HG03442 (cell line): ENCODE results near the gene HPRT1.

Experiments
- ATAC-seq: cut with Tn5 transposase; IDR thresholded peaks from one replicate; pipeline ENCODE4 v1.9.1; 2021; ENCODE audit warnings: mild to moderate bottlenecking, moderate library complexity; ENCODE audit not compliant: unreplicated experiment

The HPRT1 gene

DNA sequence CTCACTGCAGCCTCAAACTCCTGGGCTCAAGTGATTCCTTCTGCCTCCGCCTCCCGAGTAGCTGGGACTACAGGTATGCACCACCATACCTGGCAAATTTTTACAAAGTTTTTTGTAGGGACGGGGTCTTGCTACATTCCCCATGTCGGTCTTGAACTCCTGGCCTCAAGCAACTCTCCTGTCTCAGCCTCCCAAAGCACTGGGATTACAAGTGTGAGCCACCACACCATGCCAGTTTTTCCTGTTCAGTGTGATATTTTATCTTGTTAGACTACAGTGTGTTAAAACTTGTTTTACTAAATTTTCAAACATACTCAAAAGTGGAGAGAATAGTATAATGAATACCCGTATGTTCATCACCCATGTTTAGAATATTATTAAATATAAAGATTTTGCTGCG is 12.1 kb downstream of the HPRT1 start:
- no peak for ATAC-seq

DNA sequence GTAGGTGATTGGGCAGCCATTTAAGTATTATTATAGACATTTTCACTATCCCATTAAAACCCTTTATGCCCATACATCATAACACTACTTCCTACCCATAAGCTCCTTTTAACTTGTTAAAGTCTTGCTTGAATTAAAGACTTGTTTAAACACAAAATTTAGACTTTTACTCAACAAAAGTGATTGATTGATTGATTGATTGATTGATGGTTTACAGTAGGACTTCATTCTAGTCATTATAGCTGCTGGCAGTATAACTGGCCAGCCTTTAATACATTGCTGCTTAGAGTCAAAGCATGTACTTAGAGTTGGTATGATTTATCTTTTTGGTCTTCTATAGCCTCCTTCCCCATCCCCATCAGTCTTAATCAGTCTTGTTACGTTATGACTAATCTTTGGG is 16.3 kb downstream of the HPRT1 start:
- ATAC-seq, result no peak

DNA sequence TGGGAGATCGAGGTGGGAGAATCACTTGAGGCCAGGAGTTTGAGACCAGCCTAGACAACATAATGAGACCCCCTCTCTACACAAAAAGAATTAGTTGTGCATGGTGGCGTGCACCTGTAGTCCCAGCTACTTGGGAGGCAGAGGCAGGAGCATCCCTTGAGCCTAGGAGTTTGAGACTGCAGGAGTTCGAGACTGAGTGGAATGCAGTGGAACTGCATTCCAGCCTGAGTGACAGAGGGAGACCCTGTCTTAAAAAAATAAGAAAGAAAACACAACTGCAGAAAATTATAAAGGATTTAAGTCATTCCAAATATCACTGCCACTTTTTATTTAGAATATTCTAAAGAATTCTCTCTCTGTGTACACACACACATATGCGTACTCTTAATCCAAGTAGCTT is 18.4 kb downstream of the HPRT1 start:
- ATAC-seq, result no peak

DNA sequence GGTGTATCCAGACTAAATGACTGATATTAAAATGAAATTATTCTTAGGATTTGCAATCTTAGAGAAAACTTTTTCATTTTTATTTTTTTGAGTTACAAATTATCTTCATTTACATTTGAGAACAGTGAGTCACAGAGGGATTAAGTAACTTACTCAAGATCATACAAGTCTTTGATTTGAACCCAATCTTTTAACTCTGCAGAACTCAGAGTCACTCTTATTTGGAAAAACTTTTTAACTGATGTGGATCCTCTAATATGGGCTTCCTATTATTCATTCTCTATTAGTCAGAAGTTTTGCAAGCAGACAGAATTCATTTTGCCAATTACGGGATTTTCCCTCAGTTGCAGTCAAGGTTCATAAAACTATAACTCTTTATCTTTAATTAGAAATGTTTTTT is 20.1 kb downstream of the HPRT1 start:
- ATAC-seq, result no peak

DNA sequence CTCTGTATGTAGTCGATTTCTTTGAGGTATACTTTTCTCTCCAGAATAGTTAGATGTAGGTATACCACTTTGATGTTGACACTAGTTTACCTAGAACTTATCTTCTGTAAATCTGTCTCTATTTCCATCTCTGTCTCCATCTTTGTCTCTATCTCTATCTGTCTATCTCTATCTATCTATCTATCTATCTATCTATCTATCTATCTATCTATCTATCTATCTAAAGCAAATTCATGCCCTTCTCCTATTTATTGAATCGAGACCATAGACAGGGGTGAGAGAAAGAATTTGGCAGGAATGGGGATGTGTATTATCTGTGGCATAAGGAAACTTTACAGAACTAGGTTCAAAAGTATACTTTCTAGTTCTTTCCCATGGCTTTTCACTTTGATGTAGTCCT is 21.4 kb downstream of the HPRT1 start:
- ATAC-seq, result no peak

DNA sequence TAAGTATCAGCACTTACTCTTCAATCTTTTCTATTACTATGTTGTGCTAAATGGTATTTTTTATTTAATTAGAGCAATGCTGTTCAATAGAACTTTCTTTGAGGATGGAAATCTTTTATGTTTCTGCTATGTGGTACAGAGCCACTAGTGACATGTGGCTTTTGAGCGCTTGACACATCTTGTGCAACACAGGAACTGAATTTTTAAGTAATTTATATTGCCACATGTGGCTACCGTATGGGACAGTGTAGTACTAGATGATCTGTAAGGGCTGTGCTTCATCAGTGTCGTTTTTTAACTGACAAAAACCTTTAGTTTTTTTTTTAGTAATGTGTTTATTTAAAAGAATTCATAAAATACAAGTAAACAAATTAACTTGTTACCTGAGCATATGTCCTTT is 22.4 kb downstream of the HPRT1 start:
- no peak for ATAC-seq

DNA sequence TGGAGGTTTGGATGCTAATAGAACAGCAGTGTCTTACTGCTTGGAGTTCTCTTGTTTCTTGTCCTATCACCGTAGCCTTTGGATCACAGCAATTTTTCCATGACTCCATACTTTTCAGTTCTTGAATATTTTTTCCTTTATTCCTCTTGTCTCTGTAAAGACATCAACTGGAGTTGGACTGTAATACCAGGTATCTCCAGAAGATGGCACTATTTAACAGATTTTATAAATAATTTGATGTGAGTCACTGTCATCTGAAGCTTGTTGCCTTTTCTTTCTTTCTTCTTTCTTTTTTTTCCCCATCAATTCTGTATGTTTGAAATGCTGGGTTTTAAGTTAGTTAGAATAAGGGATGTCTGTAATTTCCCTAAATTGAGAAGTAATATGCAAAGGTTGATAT is 24.1 kb downstream of the HPRT1 start:
- ATAC-seq, result no peak

DNA sequence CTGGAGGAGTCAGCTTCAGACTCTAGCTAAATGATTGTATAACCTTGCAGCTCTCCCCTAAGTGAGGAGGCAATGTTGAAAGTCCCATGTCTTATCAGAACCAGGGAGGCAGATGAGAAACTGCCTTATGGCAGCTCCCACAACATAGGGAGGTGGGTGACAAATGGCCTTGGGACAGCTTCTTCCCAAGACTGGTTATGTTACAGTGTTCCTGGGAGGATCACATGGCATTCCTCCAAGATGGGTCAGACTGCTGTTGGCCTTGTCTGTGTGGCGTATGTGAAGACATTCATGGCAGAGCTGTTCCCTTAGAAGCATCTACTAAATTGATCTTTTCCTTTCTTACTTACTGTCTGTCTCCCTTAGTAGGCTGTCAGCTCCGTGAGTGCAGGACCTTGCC is 42.0 kb downstream of the HPRT1 start:
- no peak for ATAC-seq

DNA sequence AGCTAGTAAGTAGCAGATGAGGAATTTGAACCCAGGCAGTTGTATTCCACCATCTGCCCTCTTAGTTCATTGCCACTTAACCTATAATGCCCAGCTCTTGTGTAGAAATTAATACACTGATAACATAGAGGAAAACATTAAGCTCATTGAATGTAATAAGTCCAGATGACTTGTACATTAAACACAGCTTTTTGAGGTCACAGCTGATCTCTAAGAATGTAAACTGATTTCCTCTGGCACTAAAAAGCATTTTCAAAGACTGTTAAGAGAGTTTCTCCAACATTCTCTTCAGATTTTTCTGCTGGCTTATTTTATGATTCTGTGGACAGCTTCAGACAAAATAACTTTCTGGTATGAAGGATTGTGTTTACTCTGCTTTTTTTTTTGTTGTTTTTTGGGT is 42.7 kb downstream of the HPRT1 start:
- ATAC-seq, result no peak

DNA sequence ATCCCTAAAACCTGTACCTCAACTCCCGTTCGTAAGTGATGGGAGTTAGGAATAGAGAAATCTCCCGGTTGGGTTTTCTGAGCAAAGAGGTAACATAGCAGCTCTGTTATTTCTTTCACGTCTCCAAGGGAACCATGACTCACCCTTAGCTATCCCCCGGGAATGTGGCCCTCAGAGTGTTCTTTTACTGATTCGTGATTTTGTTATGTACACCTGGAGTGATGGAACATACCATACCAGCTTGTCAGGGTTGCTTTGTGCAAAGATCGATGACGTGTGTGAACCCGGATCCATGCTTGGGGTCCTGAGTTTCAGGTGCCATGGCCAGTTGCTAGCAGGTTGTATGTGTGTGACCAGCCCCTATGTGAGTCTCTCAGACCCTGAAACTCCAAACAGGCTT is 52.6 kb downstream of the HPRT1 start:
- no peak for ATAC-seq

DNA sequence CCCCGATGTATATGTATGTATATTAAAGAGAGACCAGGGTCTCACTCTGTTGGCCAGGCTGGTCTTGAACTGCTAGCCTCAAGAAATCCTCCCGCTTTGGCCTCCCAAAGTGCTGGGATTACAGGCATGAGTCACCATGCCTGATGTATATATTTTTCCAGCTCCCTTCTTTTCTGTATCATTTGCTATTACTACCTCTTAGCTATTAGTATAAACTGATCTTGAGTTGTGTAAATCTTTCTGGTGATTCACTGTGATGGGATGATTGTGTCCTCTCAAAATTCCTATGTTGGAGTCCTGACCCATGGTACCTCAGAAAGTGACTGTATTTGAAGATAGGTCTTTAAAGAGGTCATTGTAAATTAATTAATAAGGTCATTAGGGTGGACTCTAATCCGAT is 53.1 kb downstream of the HPRT1 start:
- ATAC-seq, result no peak

DNA sequence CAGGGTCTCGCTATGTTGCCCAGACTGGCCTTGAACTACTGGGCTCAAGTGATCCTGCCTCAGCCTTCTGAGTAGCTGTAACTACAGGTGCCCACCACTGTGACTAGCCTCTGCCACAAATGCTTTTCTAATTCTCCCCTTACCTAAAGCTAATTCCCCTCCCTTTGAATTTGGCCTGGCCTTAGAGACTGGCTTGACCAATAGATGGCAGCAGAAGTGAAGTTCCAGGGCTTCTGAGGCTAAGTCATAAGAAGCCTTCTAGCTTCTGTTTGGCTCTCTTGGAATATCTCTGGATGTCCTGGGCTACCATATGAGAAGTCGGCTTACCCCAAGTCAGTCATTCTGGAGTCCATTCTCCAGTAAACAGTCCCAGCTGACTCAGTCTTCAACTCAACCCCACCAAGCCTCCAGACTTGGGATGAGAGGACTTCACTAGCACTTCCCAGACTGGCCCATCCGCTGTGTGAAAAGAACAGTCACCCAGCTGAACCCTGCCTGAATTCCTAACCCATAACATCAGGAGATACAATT is 61.0 kb downstream of the HPRT1 start:
- ATAC-seq, result no peak

DNA sequence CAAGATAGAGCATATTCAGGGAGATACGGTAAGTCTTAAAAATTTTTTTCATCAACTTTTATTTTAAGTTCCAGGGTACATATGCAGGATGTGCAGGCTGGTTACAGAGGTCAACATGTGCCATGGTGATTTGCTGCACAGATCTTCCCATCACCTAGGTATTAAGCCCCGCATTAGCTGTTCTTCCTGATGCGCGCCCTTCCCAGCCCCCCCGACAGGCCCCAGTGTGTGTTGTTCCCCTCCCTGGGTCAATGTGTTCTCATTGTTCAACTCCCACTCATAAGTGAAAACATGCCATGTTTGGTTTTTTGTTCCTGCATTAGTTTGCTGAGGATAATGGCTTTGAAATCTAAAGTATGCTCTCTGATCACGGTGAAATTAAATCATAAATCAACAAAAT is 64.2 kb downstream of the HPRT1 start:
- ATAC-seq, result no peak

DNA sequence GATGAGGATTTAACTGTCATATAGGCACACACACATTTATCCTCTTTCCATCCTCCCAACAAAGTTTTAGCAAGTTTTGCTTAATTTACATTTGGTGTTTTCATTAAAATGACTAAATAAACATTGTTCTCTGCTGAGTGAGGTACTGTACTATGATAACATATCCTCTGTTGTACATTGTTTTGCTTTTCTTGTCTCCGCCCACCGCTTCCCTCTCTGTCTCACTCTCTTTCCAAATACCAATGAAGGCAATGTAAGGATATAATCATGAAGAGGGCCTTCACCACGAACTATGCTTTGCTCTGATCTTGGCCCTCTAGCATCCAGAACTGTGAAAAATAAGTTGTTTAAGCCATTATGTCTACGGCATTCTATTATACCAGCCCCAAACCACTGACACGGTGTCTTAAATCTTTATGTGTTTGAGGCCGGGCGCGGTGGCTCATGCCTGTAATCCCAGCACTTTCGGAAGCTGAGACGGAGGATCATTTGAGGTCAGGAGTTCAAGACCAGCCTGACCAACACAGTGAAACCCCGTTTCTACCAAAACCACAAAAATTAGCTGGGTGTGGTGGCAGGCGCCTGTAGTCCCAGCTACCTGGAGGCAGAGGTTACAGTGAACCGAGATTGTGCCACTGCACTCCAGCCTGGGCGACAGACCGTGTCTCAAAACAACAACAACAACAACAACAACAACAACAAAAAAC is 65.3 kb downstream of the HPRT1 start:
- ATAC-seq, result no peak

DNA sequence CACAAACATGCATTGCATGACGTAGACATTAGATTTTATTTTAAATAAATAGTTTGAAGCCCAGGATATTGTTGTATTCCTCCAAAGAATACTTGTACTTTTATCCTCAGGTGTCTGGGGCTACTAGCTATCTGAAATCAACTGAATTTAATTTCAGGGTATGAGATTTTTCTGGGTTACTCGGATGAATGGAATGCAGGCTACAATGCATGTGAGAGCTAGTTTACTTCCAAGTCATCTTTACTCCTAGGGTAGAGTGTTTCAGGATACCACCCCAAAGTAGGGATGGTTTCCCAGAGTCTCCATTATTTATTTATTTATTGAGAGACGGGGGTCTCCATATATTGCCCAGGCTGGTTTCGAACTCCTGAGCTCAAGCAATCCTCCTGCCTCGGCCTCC is 66.4 kb downstream of the HPRT1 start:
- ATAC-seq, result no peak

DNA sequence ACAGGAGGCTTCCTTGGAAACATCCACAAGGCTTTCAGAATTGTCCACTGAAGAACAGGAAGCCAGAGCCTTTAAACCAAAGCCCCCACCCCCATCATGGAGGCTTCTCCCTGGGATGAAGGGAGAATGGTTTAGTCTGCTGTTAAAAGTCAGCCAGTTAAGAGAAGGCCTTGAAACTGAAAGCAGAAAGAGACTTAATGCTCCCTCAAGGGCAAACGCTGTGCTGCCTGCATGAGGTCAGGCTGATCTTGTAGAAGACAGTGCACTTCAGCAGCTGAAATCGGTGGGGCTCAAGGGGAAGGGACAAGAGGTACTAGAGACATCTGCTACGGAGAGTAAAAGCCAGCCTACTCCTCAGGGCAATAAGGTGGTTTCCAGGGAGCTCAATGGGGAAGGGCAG is 69.0 kb downstream of the HPRT1 start:
- ATAC-seq, result peak; percentile 45

DNA sequence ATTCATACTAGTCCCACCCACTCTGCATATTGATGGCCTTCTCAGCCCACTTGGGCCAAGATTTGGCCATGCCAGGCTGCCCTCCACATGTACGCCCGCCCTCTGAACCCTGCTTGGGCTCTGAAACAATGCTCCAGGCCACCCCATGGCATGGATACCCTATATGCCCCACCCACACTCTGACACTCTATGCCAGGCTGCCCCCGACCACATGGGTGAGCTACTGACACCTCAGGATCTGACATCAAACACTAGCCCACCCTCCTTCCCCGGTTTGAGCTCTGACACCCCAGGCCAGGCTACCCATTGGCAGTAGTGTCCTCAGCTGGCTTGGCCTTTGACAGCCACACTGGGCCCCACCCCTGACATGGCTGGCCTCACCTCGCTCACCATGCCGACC is 69.5 kb downstream of the HPRT1 start:
- no peak for ATAC-seq

DNA sequence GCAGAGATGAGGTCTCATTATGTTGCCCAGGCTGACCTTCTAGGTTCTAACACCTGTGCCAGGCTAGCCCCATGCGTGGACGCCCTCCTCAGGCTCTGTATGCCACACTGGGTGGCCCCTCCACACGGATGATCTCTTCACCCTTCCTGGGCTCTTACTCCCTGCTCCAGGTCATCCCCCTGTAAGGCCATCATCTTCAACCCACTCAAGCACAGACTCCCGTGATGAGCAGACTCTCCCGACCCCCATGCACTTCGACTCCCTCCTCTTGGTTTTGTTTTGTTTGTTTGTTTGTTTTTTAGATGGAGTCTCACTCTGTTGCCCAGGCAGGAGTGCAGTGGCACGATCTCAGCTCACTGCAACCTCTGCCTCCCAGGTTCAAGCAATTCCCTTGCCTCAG is 70.9 kb downstream of the HPRT1 start:
- ATAC-seq, result no peak

DNA sequence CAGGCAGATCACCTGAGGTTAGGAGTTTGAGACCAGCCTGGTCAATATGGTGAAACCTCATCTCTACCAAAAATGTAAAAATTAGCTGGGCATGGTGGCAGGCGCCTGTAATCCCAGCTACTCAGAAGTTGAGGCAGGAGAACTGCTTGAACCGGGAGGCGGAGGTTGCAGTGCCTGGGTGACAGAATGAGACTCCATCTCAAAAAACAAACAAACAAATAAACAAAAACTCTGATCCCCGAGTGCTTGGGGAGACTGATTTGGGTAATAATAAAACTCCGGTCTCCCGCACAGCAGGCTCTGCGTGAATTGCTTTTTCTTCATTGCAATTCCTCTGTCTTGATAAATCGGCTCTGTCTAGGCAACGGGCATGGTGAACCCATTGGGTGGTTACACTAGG is 73.4 kb downstream of the HPRT1 start:
- ATAC-seq, result no peak

DNA sequence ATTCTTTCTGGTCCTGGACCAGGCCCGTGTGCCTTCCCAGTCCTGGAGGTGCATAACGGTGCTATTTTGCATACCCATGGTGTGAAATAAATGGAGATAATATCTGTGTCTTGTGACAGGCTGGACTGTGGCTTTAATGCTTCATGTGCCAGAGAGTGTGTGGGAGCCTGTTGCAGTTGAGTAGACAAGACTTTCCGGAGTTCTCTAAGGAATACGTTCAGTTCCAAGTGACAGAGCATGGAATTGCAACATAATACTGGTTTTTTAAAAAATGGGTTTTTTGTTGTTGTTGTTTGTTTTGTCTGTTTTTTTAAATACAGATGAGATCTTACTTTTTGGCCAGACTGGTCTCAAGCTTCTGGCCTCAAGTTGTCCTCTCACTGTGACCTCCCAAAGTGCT is 74.0 kb downstream of the HPRT1 start:
- ATAC-seq, result no peak

DNA sequence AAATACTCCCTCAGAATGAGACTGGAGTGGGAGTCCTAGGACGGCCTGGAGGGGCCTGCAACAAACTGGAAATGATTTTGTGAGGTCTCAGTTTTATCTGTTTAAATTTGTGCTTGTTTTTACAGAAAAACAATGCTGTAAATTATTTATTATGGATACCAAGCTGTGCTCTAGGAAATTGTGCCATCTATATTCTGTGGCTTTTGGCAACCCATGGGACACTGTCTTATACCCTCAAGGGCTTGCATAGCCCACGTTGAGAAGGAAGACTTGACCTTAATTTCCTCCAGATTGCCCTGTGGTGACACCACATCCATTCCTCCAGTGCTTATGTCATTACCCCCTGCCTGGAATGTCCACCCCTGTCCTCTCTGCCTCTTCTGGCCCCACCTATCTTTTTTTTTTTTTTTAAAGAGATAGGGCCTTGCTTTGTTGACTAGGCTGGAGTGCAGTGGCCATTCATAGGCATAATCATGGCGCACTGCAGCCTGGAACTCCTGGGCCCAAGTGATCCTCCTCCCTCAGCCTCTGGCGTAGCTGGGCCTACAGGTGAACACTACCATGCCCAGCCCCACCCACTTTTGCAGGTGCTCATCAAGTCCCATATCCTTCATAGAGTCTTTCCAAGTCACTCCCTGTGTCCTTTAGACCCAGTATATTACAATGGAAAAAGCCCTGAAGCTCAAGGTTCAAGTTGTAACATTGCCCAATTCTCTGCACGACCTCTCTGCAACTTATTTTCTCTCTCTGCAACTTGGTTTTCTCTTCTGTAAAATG is 77.4 kb downstream of the HPRT1 start:
- ATAC-seq, result no peak

DNA sequence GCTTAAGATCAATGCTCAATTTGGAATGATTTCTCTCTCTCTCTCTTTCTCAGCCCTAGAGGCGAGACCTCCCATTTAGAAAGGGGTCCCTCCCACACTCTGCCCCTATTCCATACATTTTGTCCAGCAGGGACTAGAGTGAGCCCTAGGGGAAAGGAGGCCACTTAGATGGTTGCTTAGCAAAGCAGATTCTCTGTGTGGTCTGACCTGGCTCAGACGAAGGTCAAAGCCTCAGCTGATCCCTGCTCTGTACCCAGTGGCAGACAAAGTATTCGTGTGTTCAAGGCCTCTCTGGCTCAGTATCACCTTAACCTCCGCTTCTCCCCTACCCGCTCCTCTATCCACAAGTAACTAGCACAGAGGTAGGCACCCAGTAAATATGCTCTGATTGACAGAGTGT is 78.4 kb downstream of the HPRT1 start:
- ATAC-seq, result no peak

DNA sequence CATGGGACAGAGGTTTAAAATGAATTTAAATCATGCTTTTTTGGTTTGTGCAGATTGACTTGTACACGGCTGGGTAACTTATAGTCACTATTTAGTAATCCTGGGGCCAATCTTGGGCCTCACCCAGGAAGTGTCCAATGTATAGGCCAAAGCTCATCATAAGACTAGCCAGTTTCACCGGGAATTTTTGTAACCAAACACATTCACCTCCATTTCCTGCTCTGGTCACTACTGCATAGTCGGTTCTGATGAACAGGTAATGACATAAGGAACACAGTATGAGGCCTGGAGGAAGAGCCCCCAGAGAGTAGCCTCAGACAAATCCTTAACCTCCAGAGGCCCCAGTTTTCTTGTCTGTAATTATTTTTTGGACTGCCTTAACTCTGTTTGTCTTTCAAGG is 81.9 kb downstream of the HPRT1 start:
- no peak for ATAC-seq
